Stimulated activated CD4-positive, alpha-beta T cell treated with anti-CD3 and anti-CD28 coated beads, Interleukin-12 subunit alpha, Interleukin-12 subunit beta, amount 100 ng/mL, for 48 hours (primary cell): ENCODE results near the gene FADS3.

Experiments used
- DNase-seq, 3 donors: peaks; one replicate each; pipeline ENCODE4 v3.0.0-alpha.2; 2020; ENCODE audit warnings: low read depth in 2 of 3, low spot score in 1 of 3

FADS3 gene

GRCh38 chr11:61913699-61914395 lies 22.5 kb upstream of the FADS3 start:
- no peak for DNase-seq

- DNase-seq = no peak
Observed at GRCh38 chr11:61912991-61913698, 21.8 kb upstream of the FADS3 start.

- DNase-seq = no peak
Observed at GRCh38 chr11:61912530-61912898, 21.2 kb upstream of the FADS3 start.

GRCh38 chr11:61911701-61912529 lies 20.6 kb upstream of the FADS3 start:
- no peak for DNase-seq

- no peak for DNase-seq
Observed at GRCh38 chr11:61911128-61911700, 19.9 kb upstream of the FADS3 start.

GRCh38 chr11:61910187-61911127 lies 19.1 kb upstream of the FADS3 start:
- no peak for DNase-seq

GRCh38 chr11:61908730-61909316 lies 17.5 kb upstream of the FADS3 start:
- DNase-seq = no peak

- DNase-seq = no peak
Observed at GRCh38 chr11:61907871-61908729, 16.8 kb upstream of the FADS3 start.

GRCh38 chr11:61907282-61907681 lies 15.9 kb upstream of the FADS3 start:
- no peak for DNase-seq

GRCh38 chr11:61906522-61906909 lies 15.2 kb upstream of the FADS3 start:
- DNase-seq = no peak

GRCh38 chr11:61905801-61906521 lies 14.6 kb upstream of the FADS3 start:
- no peak for DNase-seq

GRCh38 chr11:61905067-61905696 lies 13.8 kb upstream of the FADS3 start:
- DNase-seq = no peak

GRCh38 chr11:61904539-61905048 lies 13.2 kb upstream of the FADS3 start:
- no peak for DNase-seq

GRCh38 chr11:61903845-61904244 lies 12.5 kb upstream of the FADS3 start:
- DNase-seq = no peak

- no peak for DNase-seq
Observed at GRCh38 chr11:61902313-61902712, 11.0 kb upstream of the FADS3 start.

GRCh38 chr11:61901397-61901796 lies 10.1 kb upstream of the FADS3 start:
- DNase-seq = no peak

- no peak for DNase-seq
Observed at GRCh38 chr11:61900251-61900650, 8.9 kb upstream of the FADS3 start.
